Measurements from ENCODE around the gene SHKBP1. TPM values are rescaled to one million over a fixed set of nuclear protein-coding genes. Genes with fewer than 3 reads are reported as not detected.

Gene SHKBP1, protein sequence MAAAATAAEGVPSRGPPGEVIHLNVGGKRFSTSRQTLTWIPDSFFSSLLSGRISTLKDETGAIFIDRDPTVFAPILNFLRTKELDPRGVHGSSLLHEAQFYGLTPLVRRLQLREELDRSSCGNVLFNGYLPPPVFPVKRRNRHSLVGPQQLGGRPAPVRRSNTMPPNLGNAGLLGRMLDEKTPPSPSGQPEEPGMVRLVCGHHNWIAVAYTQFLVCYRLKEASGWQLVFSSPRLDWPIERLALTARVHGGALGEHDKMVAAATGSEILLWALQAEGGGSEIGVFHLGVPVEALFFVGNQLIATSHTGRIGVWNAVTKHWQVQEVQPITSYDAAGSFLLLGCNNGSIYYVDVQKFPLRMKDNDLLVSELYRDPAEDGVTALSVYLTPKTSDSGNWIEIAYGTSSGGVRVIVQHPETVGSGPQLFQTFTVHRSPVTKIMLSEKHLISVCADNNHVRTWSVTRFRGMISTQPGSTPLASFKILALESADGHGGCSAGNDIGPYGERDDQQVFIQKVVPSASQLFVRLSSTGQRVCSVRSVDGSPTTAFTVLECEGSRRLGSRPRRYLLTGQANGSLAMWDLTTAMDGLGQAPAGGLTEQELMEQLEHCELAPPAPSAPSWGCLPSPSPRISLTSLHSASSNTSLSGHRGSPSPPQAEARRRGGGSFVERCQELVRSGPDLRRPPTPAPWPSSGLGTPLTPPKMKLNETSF
- total RNA-seq (2016; rRNA removed; fragmentation: Illumina TruSeq; extraction: Trizol) = 13.8 and 16.2 TPM in 2 replicates
- 5.3 and 5.6 TPM in 2 replicates for total RNA-seq (2016; cell fraction: cytosol; rRNA removed; fragmentation: Illumina TruSeq; extraction: Trizol; ENCODE audit: low read depth)
- total RNA-seq (2016; cell fraction: insoluble cytoplasmic fraction; rRNA removed; fragmentation: Illumina TruSeq; extraction: Trizol) = 13.0 and 17.7 TPM in 2 replicates
- 7.8 and 10.7 TPM in 2 replicates for total RNA-seq (2016; cell fraction: membrane; rRNA removed; fragmentation: Illumina TruSeq; extraction: Trizol)
- total RNA-seq (2016; cell fraction: nucleus; rRNA removed; fragmentation: Illumina TruSeq; extraction: Trizol) = 13.0 and 13.3 TPM in 2 replicates
- polyA plus RNA-seq (2011; rRNA removed) = 17.4 and 20.6 TPM in 2 replicates
- polyA plus RNA-seq (2011; cell fraction: cytosol; rRNA removed) = 13.3 and 18.5 TPM in 2 replicates
- polyA plus RNA-seq (2011; cell fraction: nucleus; rRNA removed) = 67.9 and 84.5 TPM in 2 replicates
- 15.6 and 36.6 TPM in 2 replicates for polyA plus RNA-seq (2012)
- 7.9 and 8.8 TPM in 2 replicates for polyA plus RNA-seq (2016; cell fraction: cytosol; fragmentation: Illumina TruSeq; extraction: Trizol; ENCODE audit: low read depth)
- 20.3 and 25.0 TPM in 2 replicates for polyA plus RNA-seq (2016; cell fraction: insoluble cytoplasmic fraction; fragmentation: Illumina TruSeq; extraction: Trizol; ENCODE audit: low read depth)
- 14.5 and 16.5 TPM in 2 replicates for polyA plus RNA-seq (2016; cell fraction: membrane; fragmentation: Illumina TruSeq; extraction: Trizol; ENCODE audit: low read depth)
- polyA plus RNA-seq (2016; cell fraction: nucleus; fragmentation: Illumina TruSeq; extraction: Trizol; ENCODE audit: insufficient read depth, low read depth) = 34.3 and 43.8 TPM in 2 replicates
- polyA minus RNA-seq (2011; rRNA and poly(A)+ RNA removed; ENCODE audit: low replicate concordance) = 46.9 and 53.5 TPM in 2 replicates
- polyA minus RNA-seq (2011; cell fraction: cytosol; rRNA and poly(A)+ RNA removed) = 25.8 and 30.2 TPM in 2 replicates
- 15.2 and 18.8 TPM in 2 replicates for polyA minus RNA-seq (2011; cell fraction: nucleus; rRNA and poly(A)+ RNA removed)
- percentile 47 among the genes with signal in this experiment for Bru-seq, nascent RNA
- BruChase-seq, experiment 1, labeled RNA remaining after a 6-hour chase = percentile 63 among the genes with signal in this experiment
- percentile 48 among the genes with signal in this experiment for BruChase-seq, experiment 2, labeled RNA remaining after a 2-hour chase
- long read RNA-seq, experiment 1, transcript SHKBP1-201 (18 exons, 2,363 nt) = major isoform, 32 of 52 reads
- long read RNA-seq, experiment 1, partial matches to known transcripts = 5 of 52 reads
- long read RNA-seq, experiment 1, other reads (novel, unspliced or antisense) = 14 of 52 reads
- long read RNA-seq, experiment 2, transcript SHKBP1-201 (18 exons, 2,363 nt) = major isoform, 58 of 103 reads
- long read RNA-seq, experiment 2, partial matches to known transcripts = 12 of 103 reads
- long read RNA-seq, experiment 2, other reads (novel, unspliced or antisense) = 26 of 103 reads

GRCh38 chr19:40576585-40577451 lies at the start of gene SHKBP1:
TSS of gene SHKBP1 (plus strand) at chr19:40576873. CDS start at chr19:40576900, 27 bp downstream.
- Histone ChIP-seq H3K4me2 (ENCODE audit: low read depth, low read length) (peak within 1 kb of the TSS; percentile 82), H3K79me2 (ENCODE audit: insufficient read depth, low read length) (no peaks in the 10 kb centered on the region), H2AFZ (ENCODE audit: low read length) (peak within 1 kb of the TSS; percentile 61), H3K36me3 (replicated peaks in 1 of 2; ENCODE audit: control insufficient read depth in 1 of 2, insufficient read depth in 2 of 2, low read length in 2 of 2) (0 out of 5 replicates have a peak, but pooled peaks cover 0 to 1% of the 10 kb centered on the region in 2 experiments), H3K9ac (ENCODE audit: insufficient read depth, low read depth, low read length) (peak within 1 kb of the TSS; percentile 65), H4K20me1 (ENCODE audit: insufficient read depth, low read length) (no peaks in the 10 kb centered on the region), H3K4me3 (replicated peaks in 1 of 3; ENCODE audit: insufficient read depth in 1 of 3, low read depth in 2 of 3, low read length in 3 of 3) (peak within 1 kb of the TSS; percentile 80 to 92 (median 85)), H3K27ac (ENCODE audit: extremely low read length, insufficient read depth, low read length) (no peak within 1 kb of the TSS), H3K27me3 (ENCODE audit: control insufficient read depth in 1 of 2, insufficient read depth in 2 of 2, low read length in 2 of 2) (no peaks in the 10 kb centered on the region), H3K9me3 (ENCODE audit: low read length) (no peaks in the 10 kb centered on the region), H3K4me1 (ENCODE audit: insufficient read depth, low read length) (peaks cover 25% of the 10 kb centered on the region)
- in situ Hi-C loops (cut with HindIII; ENCODE audit: extremely low pct_ligation_motif_present, low pct_unique_long_range_greater_than_20kb) (no loop called here), intact Hi-C loops (cut with micrococcal nuclease; ENCODE audit: unreplicated experiment) (no loop called here)
- WGBS (ENCODE audit: low lambda C conversion rate) = 8% methylated on average over 27 of the region's 55 CpGs
- no TSS peak for BruUV-seq (replicated peaks)
- DNase-seq (ENCODE audit: low spot score) (peak; percentile 84), ATAC-seq (peak; percentile 99), FAIRE-seq (peak; percentile 55)
- ChIA-PET CTCF (ENCODE audit: low intra/inter-chr PET ratio, low total read pairs) (interaction anchor here (0.5 kb wide), 1 partner anchor 647 kb away, joined by 3 read pairs; no protein-coding TSS in a partner anchor), POLR2A (no interaction called here)
- TF ChIP-seq ZBTB7B (CRISPR knock-in tag; IDR thresholded peaks at IDR 0.05) = no peak
- 0 out of 2 replicates have a peak, but pooled peaks have one; percentile 32 for TF ChIP-seq ZNF775 (CRISPR knock-in tag; IDR thresholded peaks at IDR 0.05; ENCODE audit: borderline replicate concordance)
- TF ChIP-seq ZNF687 (CRISPR knock-in tag; IDR thresholded peaks at IDR 0.05) = peak; percentile 51
- peak; percentile 59; the same call in 1 of the 2 replicates for TF ChIP-seq TAF1 (CRISPR knock-in tag; IDR thresholded peaks at IDR 0.05)
- no peak for TF ChIP-seq ZNF317 (CRISPR knock-in tag; IDR thresholded peaks at IDR 0.05)
- 0 out of 2 replicates have a peak, but pooled peaks have one; percentile 43 for TF ChIP-seq CHD2 (IDR thresholded peaks at IDR 0.05; ENCODE audit: low read depth, low read length)
- TF ChIP-seq POLR2AphosphoS5 (IDR thresholded peaks at IDR 0.05; ENCODE audit: low read depth, low read length) = peak; percentile 57; the same call in 1 of the 2 replicates
- 0 out of 2 replicates have a peak, but pooled peaks have one; percentile 70 for TF ChIP-seq SMAD1 (CRISPR knock-in tag; IDR thresholded peaks at IDR 0.05; ENCODE audit: borderline replicate concordance, low read depth)
- TF ChIP-seq ZNF17 (CRISPR knock-in tag; IDR thresholded peaks at IDR 0.05) = no peak
- TF ChIP-seq HOXA5 (CRISPR knock-in tag; IDR thresholded peaks at IDR 0.05) = 0 out of 2 replicates have a peak, but pooled peaks have one; percentile 28
